Measurements from ENCODE around the gene TBC1D5.

TBC1D5 gene

GRCh38 chr3:17339132-17339575 is 403.3 kb downstream of the TBC1D5 start:
- DNase-seq = peak in 1 of 2 experiments; percentile 33

- no peak for DNase-seq
These were observed 406.1 kb downstream of the TBC1D5 start for GRCh38 chr3:17336291-17336690.

GRCh38 chr3:17333893-17334292 is 408.5 kb downstream of the TBC1D5 start:
- DNase-seq = no peak

GRCh38 chr3:17333446-17333845 is 409.0 kb downstream of the TBC1D5 start:
- DNase-seq = no peak

GRCh38 chr3:17330660-17331059 is 411.8 kb downstream of the TBC1D5 start:
- no peak for DNase-seq

- DNase-seq = no peak
These were observed 412.5 kb downstream of the TBC1D5 start for GRCh38 chr3:17329927-17330326.

GRCh38 chr3:17322106-17322793 is 420.2 kb downstream of the TBC1D5 start:
- DNase-seq = no peak

GRCh38 chr3:17320266-17320665 is 422.2 kb downstream of the TBC1D5 start:
- no peak for DNase-seq

- no peak for DNase-seq
These were observed 426.5 kb downstream of the TBC1D5 start for GRCh38 chr3:17315897-17316296.

GRCh38 chr3:17314171-17314570 is 428.3 kb downstream of the TBC1D5 start:
- no peak for DNase-seq

- DNase-seq = no peak
These were observed 428.7 kb downstream of the TBC1D5 start for GRCh38 chr3:17313746-17314145.

GRCh38 chr3:17310983-17311382 is 431.4 kb downstream of the TBC1D5 start:
- no peak for DNase-seq

- peak in 1 of 2 experiments; percentile 2 for DNase-seq
These were observed 434.5 kb downstream of the TBC1D5 start for GRCh38 chr3:17307887-17308286.

- peak in 1 of 2 experiments; percentile 9 for DNase-seq
These were observed 434.9 kb downstream of the TBC1D5 start for GRCh38 chr3:17307482-17307881.

GRCh38 chr3:17304969-17305368 is 437.5 kb downstream of the TBC1D5 start:
- DNase-seq = no peak

GRCh38 chr3:17302774-17303173 is 439.7 kb downstream of the TBC1D5 start:
- DNase-seq = no peak

- DNase-seq = no peak
These were observed 440.3 kb downstream of the TBC1D5 start for GRCh38 chr3:17302170-17302569.

GRCh38 chr3:17301271-17301670 is 441.2 kb downstream of the TBC1D5 start:
- DNase-seq = no peak

- DNase-seq = no peak
These were observed 442.0 kb downstream of the TBC1D5 start for GRCh38 chr3:17300441-17300840.

GRCh38 chr3:17298038-17298437 is 444.4 kb downstream of the TBC1D5 start:
- DNase-seq = no peak

- no peak for DNase-seq
These were observed 449.9 kb downstream of the TBC1D5 start for GRCh38 chr3:17292556-17292955.

GRCh38 chr3:17290894-17291293 is 451.5 kb downstream of the TBC1D5 start:
- no peak for DNase-seq

- no peak for DNase-seq
These were observed 453.5 kb downstream of the TBC1D5 start for GRCh38 chr3:17288839-17289399.

- DNase-seq = no peak
These were observed 455.3 kb downstream of the TBC1D5 start for GRCh38 chr3:17287006-17287689.
